Suppressor macrophage (primary cell): ENCODE measurements around the gene RASD2.

Experiments used
- DNase-seq, 4 experiments: peaks; one replicate each; pipeline ENCODE4 v3.0.0-alpha.2; 2020 to 2022

RASD2 gene

GRCh38 chr22:35561796-35562526 lies 21.3 kb downstream of the RASD2 start:
- no peak for DNase-seq

DNA sequence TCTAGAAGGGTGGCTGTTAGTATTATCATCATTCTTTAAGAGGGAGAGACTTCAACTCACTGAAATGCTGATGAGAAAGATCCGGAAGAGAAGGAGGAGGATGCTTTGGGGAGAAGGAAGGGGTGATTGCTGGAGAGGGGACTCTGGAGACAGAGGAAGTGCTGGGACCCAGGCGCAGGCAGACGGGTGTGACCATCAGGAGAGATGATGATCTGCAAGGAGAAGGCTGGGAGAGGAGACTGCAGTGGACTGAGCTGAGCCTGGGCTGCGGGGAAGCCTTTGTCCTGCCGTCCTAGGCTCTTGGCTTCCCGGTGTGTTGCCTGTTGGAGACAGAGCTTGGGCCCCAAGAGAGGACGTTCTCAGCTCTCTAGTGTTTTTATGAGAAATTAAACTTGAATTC lies 22.6 kb downstream of the RASD2 start:
- DNase-seq, result no peak

- no peak for DNase-seq
These were observed 24.6 kb downstream of the RASD2 start for GRCh38 chr22:35564975-35565867.

DNA sequence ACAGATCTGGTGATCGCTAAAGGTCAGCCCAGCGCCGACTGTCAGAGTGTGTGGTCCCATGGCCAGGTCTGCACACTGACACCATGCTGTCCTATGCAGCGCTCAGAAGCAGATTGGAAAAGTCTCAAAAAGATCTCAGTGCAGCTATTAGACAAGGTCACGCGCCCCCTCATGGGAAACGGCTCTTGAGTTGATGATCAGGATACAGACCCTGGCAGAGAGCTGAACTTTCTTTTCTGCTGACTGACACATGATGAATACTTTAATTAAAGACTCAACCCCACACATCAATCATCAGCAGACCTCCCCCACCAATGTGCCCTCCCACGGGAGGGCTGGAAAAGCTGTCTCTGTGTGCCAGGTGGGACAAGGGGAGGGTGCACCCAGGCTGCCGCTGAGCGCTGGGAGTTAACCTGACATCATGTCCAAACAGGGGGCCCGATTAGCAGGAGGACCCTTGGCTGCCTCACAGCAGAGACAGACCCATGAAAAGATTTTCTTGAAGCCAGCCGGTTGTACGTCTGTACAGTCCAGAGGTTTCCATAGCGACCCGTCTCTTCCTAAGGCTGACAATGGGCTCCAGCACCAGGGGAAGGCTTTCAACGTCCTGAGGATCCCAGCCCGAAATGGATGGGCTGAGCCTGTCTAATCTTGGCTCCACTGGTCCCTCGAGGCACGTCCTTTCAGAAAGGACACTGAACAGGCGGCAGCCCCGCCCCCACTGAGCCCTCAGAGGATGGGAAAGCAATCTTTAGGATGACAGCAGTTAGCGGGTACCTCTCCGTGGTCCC lies 26.9 kb downstream of the RASD2 start:
- DNase-seq, result no peak

GRCh38 chr22:35568751-35569739 lies 28.4 kb downstream of the RASD2 start:
- no peak for DNase-seq

GRCh38 chr22:35569916-35570315 lies 29.3 kb downstream of the RASD2 start:
- no peak for DNase-seq

GRCh38 chr22:35570686-35571194 lies 30.1 kb downstream of the RASD2 start:
- DNase-seq, result no peak

DNA sequence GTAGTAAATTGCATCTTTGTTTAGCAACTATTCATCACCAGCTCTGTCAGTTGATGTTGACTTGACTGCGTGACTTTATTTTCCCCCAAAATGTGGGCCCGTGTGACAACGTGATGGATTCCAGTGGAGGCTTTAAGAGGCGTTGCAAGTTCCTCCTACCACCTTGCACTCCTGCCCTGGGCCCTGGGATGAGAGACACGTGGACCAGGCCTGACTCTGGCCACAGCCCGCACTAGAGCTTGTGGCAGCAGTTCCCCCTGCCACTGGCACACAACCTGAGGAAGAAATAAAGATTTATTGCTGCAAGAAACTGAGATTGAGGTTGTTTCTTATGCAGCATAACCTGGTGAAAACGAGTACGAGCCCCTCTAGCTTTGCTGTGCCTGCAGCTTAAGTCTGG lies 31.9 kb downstream of the RASD2 start:
- peak in 2 of 4 experiments; percentile 13 to 56 for DNase-seq

DNA sequence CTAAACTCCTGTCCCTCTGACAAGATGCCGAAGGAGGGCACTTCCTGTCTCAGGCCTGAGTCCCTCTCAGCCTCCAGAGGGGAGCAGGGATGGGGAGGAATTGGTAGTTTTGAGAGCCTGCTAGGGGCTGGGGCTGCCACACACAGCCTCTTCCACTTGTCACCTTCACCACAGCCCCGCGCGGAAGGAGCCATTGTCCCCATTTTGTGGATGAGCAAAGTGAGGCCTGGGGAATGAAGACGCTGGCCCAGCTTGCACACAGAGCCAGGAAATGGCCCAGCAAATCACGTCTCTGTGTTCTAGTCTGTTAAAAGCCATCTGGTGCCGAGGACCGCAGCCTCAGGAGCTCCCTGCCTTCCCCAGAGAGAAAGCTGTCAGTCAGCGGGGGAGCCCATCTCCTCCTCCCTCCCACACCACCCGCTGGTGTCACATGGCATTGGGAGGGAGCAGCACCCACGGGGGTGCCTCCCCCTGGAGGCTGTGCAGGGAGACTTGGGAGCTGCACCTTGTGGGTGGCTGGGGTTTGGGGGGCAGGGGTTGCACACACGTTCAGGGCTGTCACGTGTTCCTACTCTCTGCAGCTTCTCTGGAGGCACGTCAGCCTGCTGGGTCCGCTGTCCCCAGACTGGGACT lies 34.6 kb downstream of the RASD2 start:
- DNase-seq, result peak in 2 of 4 experiments; percentile 19 to 42

GRCh38 chr22:35576671-35577070 lies 36.0 kb downstream of the RASD2 start:
- DNase-seq, result no peak

DNA sequence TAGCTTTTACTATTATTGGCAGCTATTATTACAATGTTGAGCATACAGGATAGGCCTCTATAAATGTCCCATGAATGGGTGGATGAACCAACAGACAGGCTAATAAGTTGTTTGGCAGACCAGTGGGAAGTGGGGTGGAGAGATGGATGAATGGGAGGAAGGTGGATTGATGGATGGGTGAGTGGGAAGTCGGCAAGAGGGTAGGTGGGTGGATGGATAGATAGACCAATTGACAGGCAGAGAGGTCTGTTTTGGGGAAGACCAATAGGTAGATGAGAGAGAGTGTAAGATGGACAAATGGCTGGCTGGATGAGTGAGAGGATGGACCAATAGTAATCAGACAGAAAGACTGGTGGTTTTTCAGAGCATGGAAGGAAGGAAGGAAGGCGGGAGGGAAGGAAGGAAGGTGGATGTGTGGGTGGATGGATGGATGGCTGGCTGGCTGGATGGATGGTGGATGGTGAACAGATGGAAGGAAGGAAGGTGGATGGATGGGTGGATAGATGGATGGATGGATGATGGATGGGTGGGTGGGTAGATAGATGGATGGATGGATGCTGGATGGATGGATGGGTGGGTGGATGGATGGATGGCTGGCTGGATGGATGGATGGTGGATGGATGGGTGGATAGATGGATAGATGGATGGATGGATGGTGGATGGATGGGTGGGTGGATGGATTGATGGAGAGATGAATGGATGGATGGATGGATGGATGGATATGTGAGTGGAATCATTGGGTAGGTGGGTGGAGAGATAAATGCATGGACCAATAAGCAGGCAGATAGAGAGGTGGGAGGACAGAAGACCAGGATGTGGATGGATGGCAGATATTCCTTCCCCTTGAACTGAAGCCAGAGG lies 37.4 kb downstream of the RASD2 start:
- no peak for DNase-seq

DNA sequence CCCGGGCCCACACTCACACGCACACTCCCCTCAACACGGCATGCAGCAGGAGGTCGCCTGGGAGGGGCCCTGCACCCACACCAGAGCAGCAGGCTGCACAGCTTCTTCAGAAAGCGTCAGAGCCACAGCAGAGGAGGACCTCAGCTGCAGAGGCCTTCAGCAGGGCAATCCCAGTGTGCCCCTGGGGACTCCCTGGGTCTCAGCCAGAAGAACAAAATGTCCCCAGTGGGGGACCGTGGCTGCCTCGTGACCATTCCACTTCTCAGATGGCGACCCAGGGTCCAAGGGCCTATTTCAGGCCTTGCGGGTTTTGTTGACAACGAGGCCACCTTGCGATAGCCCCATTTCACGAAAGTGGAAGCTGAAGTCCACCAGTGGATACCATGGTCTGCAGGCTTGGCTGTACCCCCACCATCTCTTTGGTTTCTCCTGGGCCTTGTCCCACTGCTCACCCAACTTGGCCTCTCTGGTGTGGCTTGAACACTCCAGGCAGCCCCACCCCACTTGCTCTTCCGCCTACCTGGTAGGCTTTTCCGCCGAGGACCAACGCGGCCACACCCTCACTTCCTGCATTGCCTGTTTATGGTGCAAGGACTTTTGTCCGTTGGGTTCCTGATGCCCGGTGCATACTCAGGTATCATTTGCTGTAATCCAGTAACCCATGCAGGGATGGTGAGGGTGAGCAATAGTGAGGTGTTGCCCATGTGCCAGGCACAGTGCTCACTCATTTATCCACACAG lies 38.4 kb downstream of the RASD2 start:
- DNase-seq, result no peak

GRCh38 chr22:35580351-35581022 lies 39.9 kb downstream of the RASD2 start:
- DNase-seq, result no peak

- DNase-seq, result no peak
These were observed 40.4 kb downstream of the RASD2 start for GRCh38 chr22:35581023-35581413.

DNA sequence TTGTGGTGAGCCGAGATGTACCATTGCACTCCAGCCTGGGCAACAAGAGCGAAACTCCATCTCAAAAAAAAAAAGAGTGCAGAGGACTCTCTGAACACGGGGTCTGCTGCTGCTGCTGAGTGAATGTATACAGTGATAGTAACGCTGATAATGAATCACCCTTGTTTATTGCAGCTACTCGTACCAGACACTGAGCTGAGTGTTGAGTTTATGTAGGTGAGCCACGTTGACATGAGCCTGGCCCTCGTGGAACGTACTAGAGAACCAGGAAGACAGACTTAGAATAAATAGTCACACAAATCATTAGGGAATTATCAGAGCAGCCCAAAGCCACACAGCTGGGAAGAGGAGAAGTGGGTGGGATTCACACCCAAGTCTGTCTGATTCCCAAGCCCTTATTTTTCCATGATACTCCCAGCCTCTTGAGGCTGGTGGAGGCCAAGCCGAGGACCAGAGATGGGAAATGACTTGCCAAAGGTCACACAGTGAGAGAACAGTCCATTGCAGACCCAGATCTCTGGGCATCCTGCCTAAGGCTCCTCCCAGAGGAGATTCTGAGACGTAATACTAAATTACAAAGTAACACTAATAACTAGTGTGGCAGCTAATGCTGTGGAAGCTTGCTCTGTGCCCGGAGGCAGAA lies 41.7 kb downstream of the RASD2 start:
- DNase-seq, result no peak

- DNase-seq, result peak; percentile 64 to 81 (median 74)
These were observed 42.4 kb downstream of the RASD2 start for GRCh38 chr22:35582861-35583670.

DNA sequence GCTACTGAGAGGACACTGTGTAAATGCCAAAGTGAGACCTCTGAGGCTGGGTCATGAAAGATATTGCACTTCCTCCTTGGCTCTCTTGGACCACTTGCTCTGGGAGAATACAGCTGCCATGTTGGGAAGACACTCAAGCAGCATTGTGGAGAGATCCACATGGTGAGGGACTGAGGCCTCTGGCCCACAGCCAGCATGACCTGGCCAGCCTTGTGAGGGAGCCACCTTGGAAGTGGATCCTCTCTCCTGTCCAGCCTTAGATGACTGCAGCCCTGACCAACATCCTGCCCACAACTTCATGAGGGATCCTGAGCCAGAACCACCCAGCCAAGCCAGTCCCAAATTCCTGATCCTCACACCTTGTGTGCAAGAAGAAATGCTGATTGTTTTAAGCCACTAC lies 46.1 kb downstream of the RASD2 start:
- no peak for DNase-seq
